Activated naive CD8-positive, alpha-beta T cell treated with anti-CD3 and anti-CD28 coated beads for 36 hours (primary cell): ENCODE measurements around the gene ANKRD16. TPM values are rescaled to one million over a fixed set of nuclear protein-coding genes. Genes with fewer than 3 reads are reported as not detected.
"Not testable (repeated sequence)": the region's sequence is repeated elsewhere in the genome, so short reads cannot be mapped to it uniquely, and the experiment has no call there.

Source experiments
- DNase-seq: peaks from one replicate; pipeline ENCODE4 v3.0.0; 2021
- H3K27ac Mint-ChIP-seq: one replicate; pipeline ENCODE4 v1.8.0; 2022; ENCODE audit warnings: mild to moderate bottlenecking, moderate library complexity, mixed read lengths
- H3K27me3 Mint-ChIP-seq: one replicate; pipeline ENCODE4 v1.8.0; 2022; ENCODE audit warnings: mild to moderate bottlenecking, mixed read lengths
- H3K36me3 Mint-ChIP-seq: one replicate; pipeline ENCODE4 v1.8.0; 2021; ENCODE audit warnings: mild to moderate bottlenecking, mixed read lengths
- H3K4me1 Mint-ChIP-seq: one replicate; pipeline ENCODE4 v1.8.0; 2021; ENCODE audit warnings: mixed read lengths
- H3K4me3 Mint-ChIP-seq: one replicate; pipeline ENCODE4 v1.8.0; 2022; ENCODE audit warnings: mild to moderate bottlenecking, moderate library complexity, mixed read lengths
- H3K9me3 Mint-ChIP-seq: one replicate; pipeline ENCODE4 v1.8.0; 2022; ENCODE audit warnings: mixed read lengths
- total RNA-seq, 2 experiments: library from RNA; stranded (reverse); gene quantifications; one replicate each; pipeline ENCODE4 v1.2.3, GENCODE V29; 2021

The ANKRD16 gene
- total RNA-seq, 2 experiments from 2014 or later = 9.1 to 9.4 TPM

DNA sequence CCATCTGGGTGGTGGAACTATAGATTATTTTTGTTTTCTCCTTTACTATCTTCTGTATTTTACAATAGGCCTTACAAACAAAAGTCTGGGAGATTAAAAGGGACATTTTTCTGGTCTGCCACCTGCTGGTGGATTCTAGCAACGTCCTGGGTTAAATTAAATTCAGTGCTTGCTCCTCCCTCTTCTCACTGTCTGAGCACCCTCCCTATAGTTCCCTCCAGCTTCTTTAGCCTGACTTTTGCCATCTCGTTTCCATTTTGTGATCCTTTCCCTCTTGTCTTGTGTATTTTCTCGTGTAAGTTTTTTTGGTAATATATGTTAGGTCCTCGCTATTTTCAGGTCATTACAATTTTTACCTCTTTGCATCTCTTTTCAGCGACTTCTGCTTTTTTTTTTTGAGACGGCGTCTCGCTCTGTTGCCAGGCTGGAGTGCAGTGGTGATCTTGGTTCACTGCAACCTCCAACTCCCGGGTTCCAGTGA is 16.1 kb downstream of the ANKRD16 start:
- peaks cover 6% of the 10 kb centered on the region for H3K4me1 Mint-ChIP-seq
- peaks cover 2% of the 10 kb centered on the region for H3K9me3 Mint-ChIP-seq
- H3K27me3 Mint-ChIP-seq = no peaks in the 10 kb centered on the region
- DNase-seq = peak; percentile 58
- H3K4me3 Mint-ChIP-seq = peak overlapping the region; percentile 13
- peak overlapping the region; percentile 14 for H3K27ac Mint-ChIP-seq
- H3K36me3 Mint-ChIP-seq = peaks cover 13% of the 10 kb centered on the region

DNA sequence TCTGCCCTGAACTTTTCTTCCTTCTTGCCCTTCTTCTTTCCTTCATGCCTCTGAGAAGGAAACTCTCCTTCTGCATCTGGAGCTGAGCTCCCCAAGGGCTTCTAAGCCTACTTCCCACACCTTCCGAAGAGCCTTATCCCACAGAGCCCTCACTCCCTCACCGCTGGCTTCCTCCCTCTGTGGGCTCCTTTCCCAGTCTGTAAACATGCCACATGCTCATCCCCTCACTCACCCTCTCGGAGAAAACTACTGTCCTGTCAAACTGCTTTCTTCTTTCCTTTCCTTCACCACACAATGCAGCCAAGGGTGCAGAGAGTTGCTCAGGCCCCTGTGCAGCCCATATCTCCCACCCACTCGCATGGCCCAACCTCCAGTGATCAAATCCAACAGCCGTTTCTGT is 18.1 kb downstream of the ANKRD16 start:
- H3K27me3 Mint-ChIP-seq = no peaks in the 10 kb centered on the region
- peaks cover 11% of the 10 kb centered on the region for H3K36me3 Mint-ChIP-seq
- no peak overlapping the region for H3K4me3 Mint-ChIP-seq
- peaks cover 6% of the 10 kb centered on the region for H3K9me3 Mint-ChIP-seq
- no peak overlapping the region for H3K27ac Mint-ChIP-seq
- DNase-seq = no peak
- H3K4me1 Mint-ChIP-seq = peaks cover 9% of the 10 kb centered on the region

GRCh38 chr10:5869156-5869555 is 20.5 kb downstream of the ANKRD16 start:
- DNase-seq = no peak
- peaks cover 11% of the 10 kb centered on the region for H3K36me3 Mint-ChIP-seq
- H3K27me3 Mint-ChIP-seq = no peaks in the 10 kb centered on the region
- H3K9me3 Mint-ChIP-seq = peaks cover 6% of the 10 kb centered on the region
- peaks cover 10% of the 10 kb centered on the region for H3K4me1 Mint-ChIP-seq
- H3K4me3 Mint-ChIP-seq = no peak overlapping the region
- no peak overlapping the region for H3K27ac Mint-ChIP-seq

- H3K27ac Mint-ChIP-seq, H3K9me3 Mint-ChIP-seq, H3K27me3 Mint-ChIP-seq, H3K4me3 Mint-ChIP-seq, DNase-seq, H3K4me1 Mint-ChIP-seq: not testable (repeated sequence)
- peaks cover 11% of the 10 kb centered on the region for H3K36me3 Mint-ChIP-seq
These were observed 21.3 kb downstream of the ANKRD16 start for GRCh38 chr10:5868383-5868782.

DNA sequence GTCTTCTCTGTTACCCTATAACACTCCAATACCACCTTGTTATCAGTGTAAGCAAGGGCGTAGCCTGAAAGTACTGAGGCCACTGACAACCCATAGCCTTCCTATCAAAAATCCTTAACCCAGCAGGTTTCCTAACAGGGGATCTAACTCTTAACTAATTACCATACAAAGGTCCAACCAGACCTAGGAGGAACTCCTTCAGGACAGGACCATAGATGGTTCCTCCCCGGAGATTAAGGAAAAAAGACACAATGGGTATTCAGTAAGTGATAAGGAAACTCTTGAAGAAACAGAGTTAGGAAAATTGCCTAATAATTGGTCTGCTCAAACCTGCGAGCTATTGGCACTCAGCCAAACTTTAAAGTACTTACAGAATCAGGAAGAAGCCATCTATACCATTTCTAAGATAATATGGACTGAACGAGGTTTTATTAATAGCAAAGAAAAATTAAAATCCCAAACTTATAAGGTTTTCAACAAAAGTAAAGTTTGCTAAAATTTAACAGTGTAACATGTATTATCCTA is 22.5 kb downstream of the ANKRD16 start:
- not testable (repeated sequence) for H3K4me1 Mint-ChIP-seq, H3K9me3 Mint-ChIP-seq, H3K27ac Mint-ChIP-seq, H3K4me3 Mint-ChIP-seq, H3K27me3 Mint-ChIP-seq, DNase-seq
- H3K36me3 Mint-ChIP-seq = peaks cover 21% of the 10 kb centered on the region

GRCh38 chr10:5866451-5867081 is 23.1 kb downstream of the ANKRD16 start:
- not testable (repeated sequence) for H3K4me1 Mint-ChIP-seq, H3K27me3 Mint-ChIP-seq, DNase-seq, H3K27ac Mint-ChIP-seq, H3K4me3 Mint-ChIP-seq, H3K9me3 Mint-ChIP-seq
- H3K36me3 Mint-ChIP-seq = peaks cover 23% of the 10 kb centered on the region

DNA sequence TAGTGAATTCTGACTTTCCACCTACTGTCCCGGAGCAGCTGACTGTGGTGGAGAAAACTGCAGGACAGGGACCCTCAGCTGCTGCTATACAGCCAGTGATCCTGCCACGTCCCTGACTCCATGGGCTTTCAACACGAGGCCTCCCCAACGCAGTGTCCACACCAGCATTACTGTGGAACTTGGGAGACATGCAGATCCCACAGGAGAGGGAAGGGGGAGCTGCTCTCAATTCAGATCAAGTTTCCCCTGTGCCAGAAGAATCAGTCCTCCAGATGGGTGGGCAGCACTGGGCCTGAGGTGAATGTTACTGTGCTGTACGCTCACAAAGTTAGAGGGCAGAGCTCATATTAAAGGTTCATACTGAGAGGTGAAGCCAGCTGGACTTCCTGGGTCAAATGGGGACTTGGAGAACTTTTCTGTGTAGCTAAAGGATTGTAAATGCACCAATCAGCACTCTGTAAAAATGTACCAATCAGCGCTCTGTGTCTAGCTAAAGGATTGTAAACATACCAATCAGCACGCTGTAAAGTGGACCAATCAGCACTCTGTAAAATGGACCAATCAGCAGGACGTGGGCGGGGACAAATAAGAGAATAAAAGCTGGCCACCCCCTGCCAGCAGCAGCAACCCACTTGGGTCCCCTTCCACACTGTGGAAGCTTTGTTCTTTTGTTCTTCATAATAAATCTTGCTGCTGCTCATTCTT is 26.6 kb downstream of the ANKRD16 start:
- DNase-seq, H3K4me1 Mint-ChIP-seq, H3K27me3 Mint-ChIP-seq, H3K27ac Mint-ChIP-seq, H3K9me3 Mint-ChIP-seq, H3K4me3 Mint-ChIP-seq: not testable (repeated sequence)
- peaks cover 15% of the 10 kb centered on the region for H3K36me3 Mint-ChIP-seq

DNA sequence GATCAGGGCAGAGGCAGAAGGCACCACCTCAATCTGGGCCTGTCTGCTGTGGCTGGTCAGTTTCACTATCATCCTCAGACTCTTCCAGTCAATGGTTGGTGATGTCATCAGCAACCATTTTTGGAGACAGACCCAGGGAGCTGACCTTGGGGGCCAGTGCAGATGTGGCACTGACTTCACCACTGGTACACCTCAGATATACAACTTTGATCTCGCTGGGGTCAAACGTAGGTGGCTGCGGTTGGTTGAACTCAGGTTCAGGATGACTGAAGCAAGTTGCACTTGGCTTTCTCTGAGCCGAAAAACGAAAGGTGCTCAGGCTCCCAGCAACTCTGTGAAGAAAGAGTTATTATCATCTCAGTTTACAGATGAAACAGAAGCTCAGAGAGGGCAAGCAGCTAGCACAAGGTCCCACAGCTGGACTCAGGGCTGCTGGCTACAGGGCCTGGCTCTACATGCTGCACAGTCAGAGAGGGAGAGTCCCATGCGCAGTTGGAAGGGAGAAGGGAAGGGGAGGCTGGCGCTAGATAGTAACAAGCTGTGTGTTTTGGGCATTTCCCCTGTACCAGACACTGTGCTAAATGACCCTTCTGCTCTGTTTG is 27.2 kb downstream of the ANKRD16 start:
- Mint-ChIP-seq H3K27me3 (no peaks in the 10 kb centered on the region), H3K4me3 (no peak overlapping the region), H3K36me3 (peaks cover 15% of the 10 kb centered on the region), H3K4me1 (peaks cover 4% of the 10 kb centered on the region), H3K9me3 (no peaks in the 10 kb centered on the region), H3K27ac (no peak overlapping the region)
- DNase-seq = no peak

DNA sequence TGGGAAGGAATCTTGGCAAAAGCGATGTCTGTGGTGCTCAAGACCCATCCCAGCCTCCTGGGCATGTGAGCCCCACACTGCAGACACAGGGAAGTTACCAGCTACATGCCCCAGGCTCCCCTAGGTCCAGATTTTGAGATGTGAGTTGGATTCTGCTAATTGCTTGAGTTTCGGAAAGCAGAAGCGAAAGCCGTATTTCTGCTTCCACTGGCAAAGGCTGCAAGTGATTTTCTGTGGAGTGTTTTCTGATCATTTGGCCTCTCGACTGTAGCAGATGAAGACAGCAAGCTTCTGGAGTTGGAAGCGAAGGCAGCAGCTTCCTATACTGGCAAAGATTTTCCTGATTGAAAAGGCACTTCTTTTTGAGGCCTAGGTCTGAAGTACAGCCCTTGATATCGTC is 29.6 kb downstream of the ANKRD16 start:
- Mint-ChIP-seq H3K27ac (no peak overlapping the region), H3K27me3 (no peaks in the 10 kb centered on the region), H3K4me3 (no peak overlapping the region), H3K36me3 (peaks cover 14% of the 10 kb centered on the region), H3K9me3 (no peaks in the 10 kb centered on the region), H3K4me1 (no peaks in the 10 kb centered on the region)
- DNase-seq = no peak

DNA sequence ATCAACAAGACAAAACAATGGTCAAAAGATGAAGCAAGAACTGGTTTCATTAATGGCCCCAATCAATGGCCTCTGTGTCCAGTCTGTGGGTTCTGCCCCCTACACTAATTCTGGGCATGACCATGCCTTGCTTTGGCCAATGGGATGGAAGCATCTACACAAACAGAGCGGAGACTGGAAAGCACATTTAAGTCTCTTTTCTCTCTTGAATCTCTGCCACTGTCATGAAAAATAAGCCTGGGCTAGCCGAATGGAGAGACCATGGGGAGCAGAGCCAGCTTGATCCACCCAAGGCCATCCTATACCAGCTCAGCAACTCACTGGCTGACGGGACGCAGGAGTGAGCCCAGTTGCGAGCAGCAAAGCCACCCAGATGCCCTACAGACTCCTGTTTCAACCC is 30.9 kb downstream of the ANKRD16 start:
- Mint-ChIP-seq H3K27me3 (no peaks in the 10 kb centered on the region), H3K36me3 (peaks cover 12% of the 10 kb centered on the region), H3K9me3 (no peaks in the 10 kb centered on the region), H3K27ac (no peak overlapping the region), H3K4me1 (no peaks in the 10 kb centered on the region), H3K4me3 (no peak overlapping the region)
- DNase-seq = no peak

GRCh38 chr10:5856701-5857004 is 33.0 kb downstream of the ANKRD16 start:
- no peaks in the 10 kb centered on the region for H3K27me3 Mint-ChIP-seq
- DNase-seq = no peak
- H3K4me1 Mint-ChIP-seq = no peaks in the 10 kb centered on the region
- H3K4me3 Mint-ChIP-seq = no peak overlapping the region
- no peaks in the 10 kb centered on the region for H3K9me3 Mint-ChIP-seq
- no peak overlapping the region for H3K27ac Mint-ChIP-seq
- H3K36me3 Mint-ChIP-seq = no peaks in the 10 kb centered on the region

- no peaks in the 10 kb centered on the region for H3K4me1 Mint-ChIP-seq
- H3K36me3 Mint-ChIP-seq = no peaks in the 10 kb centered on the region
These were observed 33.6 kb downstream of the ANKRD16 start for GRCh38 chr10:5855979-5856700.

DNA sequence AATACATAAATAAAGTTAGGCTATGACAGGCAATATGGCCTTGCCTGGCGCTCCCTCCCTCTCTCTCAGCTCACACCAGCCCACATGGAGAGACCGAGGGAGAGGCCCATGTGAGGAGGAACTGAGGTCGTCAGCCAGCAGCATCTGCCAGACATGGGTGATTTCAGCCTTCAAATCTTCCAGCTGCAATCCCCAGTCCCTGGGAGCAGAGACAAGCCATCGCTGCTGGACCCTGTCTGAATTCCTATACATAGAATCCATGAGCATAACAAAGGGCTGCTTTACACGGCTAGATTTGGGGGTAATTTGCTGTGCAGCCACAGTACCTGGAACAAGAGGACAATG is 35.6 kb downstream of the ANKRD16 start:
- Mint-ChIP-seq H3K27me3 (no peaks in the 10 kb centered on the region), H3K27ac (no peak overlapping the region), H3K4me1 (no peaks in the 10 kb centered on the region), H3K4me3 (no peak overlapping the region), H3K36me3 (no peaks in the 10 kb centered on the region), H3K9me3 (no peaks in the 10 kb centered on the region)
- DNase-seq = no peak

More at GRCh38 chr10:5855979-5856700, 33.6 kb downstream of the ANKRD16 start:
- Mint-ChIP-seq H3K27ac (no peak overlapping the region), H3K9me3 (no peaks in the 10 kb centered on the region), H3K27me3 (no peaks in the 10 kb centered on the region), H3K4me3 (no peak overlapping the region)
- no peak for DNase-seq

DNA sequence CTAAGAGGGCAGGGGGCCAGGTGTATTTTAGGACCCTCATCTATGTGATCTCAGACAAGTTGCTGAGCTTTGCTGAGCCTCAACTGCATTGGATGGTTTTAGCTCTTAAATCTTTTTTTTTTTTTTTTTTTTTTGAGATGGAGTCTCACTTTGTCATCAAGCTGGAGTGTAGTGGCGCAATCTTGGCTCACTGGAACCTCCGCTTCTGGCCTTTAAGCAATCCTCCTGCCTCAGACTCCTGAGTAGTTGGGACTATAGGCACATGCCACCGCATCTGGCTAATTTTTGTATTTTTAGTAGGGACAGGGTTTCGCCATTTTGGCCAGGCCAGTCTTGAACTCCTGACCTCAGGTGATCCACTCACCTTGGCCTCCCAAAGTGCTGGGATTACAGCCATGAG is 43.0 kb downstream of the ANKRD16 start:
- not testable (repeated sequence) for H3K9me3 Mint-ChIP-seq, H3K4me3 Mint-ChIP-seq, DNase-seq, H3K36me3 Mint-ChIP-seq, H3K27me3 Mint-ChIP-seq
- Mint-ChIP-seq H3K27ac (peak overlapping the region; percentile 98), H3K4me1 (peaks cover 30% of the 10 kb centered on the region)

DNA sequence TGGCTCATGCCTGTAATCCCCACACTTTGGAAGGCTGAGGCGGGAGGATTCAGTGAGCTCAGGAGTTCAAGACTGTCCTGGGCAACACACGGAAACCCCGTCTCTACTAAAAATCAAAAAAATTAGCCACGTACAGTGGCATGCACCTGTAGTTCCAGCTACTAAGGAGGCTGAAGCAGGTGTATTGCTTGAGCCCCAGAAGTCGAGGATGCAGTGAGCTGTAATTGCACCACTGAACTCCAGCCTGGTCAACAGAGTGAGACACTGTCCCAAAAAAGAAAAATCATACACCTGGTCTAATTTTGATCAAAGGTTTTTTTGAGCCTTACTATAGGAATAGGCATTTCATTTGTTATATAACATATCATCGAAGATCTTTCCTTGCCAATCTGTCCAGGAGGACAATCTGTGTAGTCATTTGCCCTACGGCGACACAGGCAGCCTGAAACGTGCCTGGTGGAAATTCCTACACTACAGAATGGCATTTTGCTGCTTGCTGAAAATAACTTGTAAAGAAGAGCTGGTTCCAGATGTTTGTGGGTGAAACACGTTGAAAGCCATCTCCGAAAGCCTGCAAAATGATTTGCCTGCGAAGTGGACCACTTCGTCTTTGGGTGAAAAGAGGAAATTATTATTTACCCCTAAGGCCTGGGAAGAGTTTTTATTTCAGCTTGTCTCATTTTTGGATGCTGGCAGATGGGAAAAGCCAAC is 45.2 kb downstream of the ANKRD16 start:
- DNase-seq = no peak
- H3K4me3 Mint-ChIP-seq = peak overlapping the region; percentile 18
- H3K4me1 Mint-ChIP-seq = peaks cover 30% of the 10 kb centered on the region
- no peaks in the 10 kb centered on the region for H3K9me3 Mint-ChIP-seq
- H3K27ac Mint-ChIP-seq = peak overlapping the region; percentile 87
- peaks cover 2% of the 10 kb centered on the region for H3K36me3 Mint-ChIP-seq
- no peaks in the 10 kb centered on the region for H3K27me3 Mint-ChIP-seq
